HG03108 (cell line): ENCODE data around the gene DGCR2.
A peak's percentile ranks its signal among the peaks of the same experiment; 100 is the strongest.
"Not testable (repeated sequence)": the region's sequence is repeated elsewhere in the genome, so short reads cannot be mapped to it uniquely, and the experiment has no call there.

Experiments used
- ATAC-seq: cut with Tn5 transposase; IDR thresholded peaks from one replicate; pipeline ENCODE4 v1.9.1; 2021; ENCODE audit warnings: moderate library complexity; ENCODE audit not compliant: unreplicated experiment

DGCR2 gene

GRCh38 chr22:19122143-19122751, at the start of gene DGCR2:
TSS of gene DGCR2 (minus strand) at chr22:19122412. CDS start at chr22:19122206, 206 bp downstream.
- peak; percentile 79 for ATAC-seq

- no peak for ATAC-seq
These were observed 47.7 kb upstream of the DGCR2 start for GRCh38 chr22:19169947-19170318.

- ATAC-seq, result no peak
These were observed 47.1 kb upstream of the DGCR2 start for GRCh38 chr22:19169002-19169946.

DNA sequence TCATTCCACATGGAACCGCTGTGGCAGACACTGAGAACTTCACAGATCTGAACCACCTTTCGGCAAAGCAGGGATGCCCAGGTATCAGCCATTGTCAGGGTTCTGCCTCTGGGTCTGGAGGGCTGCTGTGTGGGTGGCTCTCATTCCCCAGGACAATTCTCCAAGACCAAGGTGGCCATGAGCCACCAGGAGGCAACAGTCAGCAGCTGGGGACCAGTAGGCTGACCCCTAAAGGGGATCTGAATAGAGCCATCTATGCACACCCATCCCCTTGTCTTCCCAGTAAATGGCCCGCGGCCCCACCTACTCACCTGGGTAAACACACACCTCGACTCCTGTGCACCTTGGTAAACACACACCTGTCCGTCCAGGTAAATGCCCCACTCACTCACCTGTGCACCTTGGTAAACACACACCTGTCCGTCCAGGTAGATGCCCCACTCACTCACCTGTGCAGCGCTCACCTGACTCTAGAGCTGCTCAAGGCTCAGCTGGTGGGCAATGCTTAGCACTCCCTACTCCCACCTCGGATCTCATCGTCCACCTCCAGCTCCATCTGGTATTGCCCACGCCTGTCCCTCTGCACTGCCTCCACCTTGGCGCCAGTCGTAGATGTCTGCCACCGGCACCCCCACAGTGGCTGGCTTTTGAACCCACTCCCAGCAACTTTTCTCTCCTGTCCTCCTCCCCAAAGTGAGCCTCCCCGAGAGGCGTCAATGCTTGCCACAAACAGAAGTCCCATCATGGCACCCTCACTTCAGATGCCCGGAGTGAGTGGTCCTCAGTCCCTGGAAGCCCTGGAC, 46.1 kb upstream of the DGCR2 start:
- no peak for ATAC-seq

DNA sequence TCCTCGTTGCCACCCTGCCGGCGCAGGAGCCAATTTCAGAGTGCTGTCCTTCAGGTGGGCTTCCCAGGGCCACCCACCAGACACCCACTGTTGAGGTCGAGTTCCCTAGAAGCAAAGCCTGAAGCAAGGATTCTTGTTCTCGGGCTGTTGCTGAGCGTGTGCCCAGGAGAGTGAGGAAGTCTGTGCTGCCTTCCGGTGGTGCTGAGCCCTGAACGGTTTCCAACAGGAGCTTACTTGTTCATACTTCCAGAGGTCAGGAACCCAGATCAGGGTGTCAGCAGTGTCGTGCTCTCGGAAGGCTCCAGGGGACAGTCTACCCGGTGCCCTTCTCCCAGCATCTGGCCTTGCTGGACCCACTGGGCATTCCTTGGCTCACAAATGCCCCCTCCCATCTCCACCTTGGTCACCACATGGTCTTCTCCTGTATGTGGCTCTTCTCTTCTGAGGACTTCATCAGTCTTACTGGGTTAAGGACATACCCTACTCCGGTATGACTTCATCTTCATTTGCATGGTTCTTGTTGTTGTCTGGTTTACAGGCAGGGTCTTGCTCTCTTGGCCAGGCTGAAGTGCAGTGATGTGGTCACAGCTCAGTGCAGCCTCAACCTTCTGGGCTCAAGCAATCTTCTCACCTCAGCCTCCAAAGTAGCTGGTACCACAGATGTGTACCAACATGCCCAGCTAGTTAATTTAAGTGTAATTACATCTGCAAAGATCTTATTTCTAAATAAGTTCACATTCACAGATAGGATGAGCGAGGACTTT, 45.1 kb upstream of the DGCR2 start:
- ATAC-seq, result no peak

- ATAC-seq, result no peak
These were observed 44.2 kb upstream of the DGCR2 start for GRCh38 chr22:19166421-19166820.

- no peak for ATAC-seq
These were observed 42.2 kb upstream of the DGCR2 start for GRCh38 chr22:19164425-19164824.

- ATAC-seq, result not testable (repeated sequence)
These were observed 36.4 kb upstream of the DGCR2 start for GRCh38 chr22:19158649-19159048.

DNA sequence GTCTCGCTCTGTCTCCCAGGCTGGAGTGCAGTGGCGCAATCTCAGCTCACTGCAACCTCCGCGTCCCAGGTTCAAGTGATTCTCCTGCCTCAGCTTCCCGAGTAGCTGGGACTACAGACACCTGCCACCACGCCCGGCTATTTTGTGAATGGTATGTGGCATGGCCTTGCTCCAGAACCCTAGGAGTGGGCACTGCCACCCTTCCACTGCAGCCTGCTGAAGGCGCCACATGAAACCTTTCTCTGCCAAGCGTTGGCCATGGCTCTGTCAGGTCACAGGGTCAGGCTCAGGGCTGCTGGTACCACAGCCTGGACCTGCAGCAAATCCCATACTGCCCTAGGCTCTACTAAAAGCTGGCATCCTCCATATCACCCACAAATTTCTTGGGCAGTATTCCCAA, 33.9 kb upstream of the DGCR2 start:
- ATAC-seq, result not testable (repeated sequence)

- no peak for ATAC-seq
These were observed 31.0 kb upstream of the DGCR2 start for GRCh38 chr22:19152942-19153883.

GRCh38 chr22:19151329-19152191, 29.3 kb upstream of the DGCR2 start:
- ATAC-seq, result no peak

GRCh38 chr22:19150482-19151328, 28.5 kb upstream of the DGCR2 start:
- no peak for ATAC-seq

DNA sequence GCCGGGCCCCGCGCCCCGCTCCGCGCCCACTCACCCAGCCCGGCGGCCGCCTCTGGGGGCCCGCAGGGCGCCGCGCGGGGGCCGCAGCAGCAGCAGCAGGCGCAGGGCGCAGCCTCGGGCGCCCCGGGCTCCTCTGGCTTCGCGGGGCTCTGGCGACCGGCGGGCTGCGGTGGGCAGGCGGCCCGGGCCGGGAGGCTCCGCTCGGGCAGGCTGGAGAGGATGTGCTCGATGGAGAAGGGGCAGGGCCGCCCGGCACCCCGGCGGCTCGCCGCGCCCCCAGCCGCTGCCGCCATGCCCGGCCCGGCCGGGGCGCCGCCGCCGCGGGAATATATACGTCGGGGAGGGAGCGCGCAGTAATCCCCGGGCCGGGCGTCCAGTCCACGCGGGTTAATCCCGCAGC, 27.8 kb upstream of the DGCR2 start, which contains the start of gene GSC2:
Gene GSC2 (minus strand): TSS at position 302 of the 400 bp plus-strand sequence. CDS start 9 bp downstream, at position 293.
- no peak for ATAC-seq

DNA sequence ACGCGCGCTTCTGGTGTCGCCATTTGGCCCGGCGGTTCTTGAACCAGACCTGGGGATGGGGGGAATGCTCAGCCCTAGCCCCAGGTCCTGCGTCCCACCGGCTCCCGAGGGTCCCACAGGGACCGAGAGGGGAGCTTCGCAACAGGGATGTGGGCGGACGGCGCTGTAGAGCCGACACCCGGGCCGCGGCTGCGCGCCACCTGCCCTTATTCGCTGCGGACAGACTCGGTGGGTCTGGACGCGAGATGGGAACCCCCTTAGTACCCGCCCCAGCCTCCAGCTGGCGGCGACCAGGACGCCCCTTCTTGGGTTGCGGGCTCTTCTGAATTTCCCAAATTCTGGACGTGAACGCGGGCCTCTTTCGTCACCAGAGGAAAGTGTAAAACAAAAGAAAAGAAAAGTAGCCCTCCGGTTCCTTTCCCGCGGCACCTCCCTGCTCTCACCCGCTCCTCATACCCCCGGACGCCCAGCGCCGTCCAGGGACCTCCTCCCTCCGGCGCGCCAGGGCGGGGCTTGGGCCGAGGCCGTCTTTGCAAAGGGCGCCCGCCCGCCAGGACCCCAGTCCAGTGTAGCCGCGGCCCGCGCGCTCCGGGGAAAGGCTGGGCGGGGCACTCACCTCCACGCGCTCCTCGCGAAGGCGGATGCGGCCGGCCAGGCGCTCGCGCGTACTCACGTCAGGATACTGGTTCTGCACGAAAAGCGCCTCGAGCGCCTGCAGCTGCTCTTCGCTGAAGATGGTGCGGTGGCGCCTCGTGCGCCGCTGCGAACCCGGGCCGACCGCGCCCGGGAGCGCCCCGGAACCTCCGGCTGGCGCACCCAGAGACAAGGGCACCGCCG, 27.1 kb upstream of the DGCR2 start:
- no peak for ATAC-seq

DNA sequence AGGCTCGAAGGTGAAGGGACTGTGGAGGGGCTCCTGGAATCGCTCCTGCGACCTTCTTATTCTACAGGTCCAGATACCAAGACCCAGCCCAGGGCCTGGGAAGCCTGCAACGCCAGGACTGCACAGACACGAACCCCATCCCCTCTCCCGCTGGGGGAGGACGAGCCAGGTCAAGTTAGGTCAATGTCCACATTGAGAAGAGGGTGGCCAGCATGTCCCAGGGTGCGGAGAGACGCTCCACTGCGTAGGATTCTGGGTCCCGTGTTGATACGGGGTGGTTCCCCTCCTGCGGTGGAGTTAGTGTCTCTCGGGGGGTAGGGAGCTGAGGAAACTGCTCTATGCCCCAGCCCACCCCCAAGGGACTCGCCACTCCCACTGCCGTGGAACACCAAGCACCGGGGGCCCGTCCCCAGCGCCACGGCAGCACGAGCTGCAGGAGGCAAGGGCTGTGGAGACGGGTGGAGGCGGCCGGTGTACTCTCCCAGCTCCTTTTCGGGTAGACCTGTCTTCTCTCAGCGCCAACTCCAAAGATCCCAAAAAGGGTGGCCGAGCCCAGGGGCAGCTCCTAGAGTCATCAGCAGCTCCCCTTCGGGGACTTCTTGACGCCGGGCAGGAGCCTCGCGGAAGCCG, 26.3 kb upstream of the DGCR2 start:
- no peak for ATAC-seq

GRCh38 chr22:19147195-19147780, 25.1 kb upstream of the DGCR2 start:
- no peak for ATAC-seq
